Activated naive CD4-positive, alpha-beta T cell (primary cell): ENCODE measurements around the gene STBD1.
"Not testable (repeated sequence)": the region's sequence is repeated elsewhere in the genome, so short reads cannot be mapped to it uniquely, and the experiment has no call there.

Experiments
- DNase-seq, 4 experiments: peaks; one replicate each; lab custom pipeline; 2025; lab: John Stamatoyannopoulos, UW

Gene STBD1

GRCh38 chr4:76325072-76325471, 18.5 kb downstream of the STBD1 start:
- DNase-seq = no peak

- no peak for DNase-seq
Measured at GRCh38 chr4:76326515-76326914, 20.0 kb downstream of the STBD1 start.

- DNase-seq = no peak
Measured at GRCh38 chr4:76334885-76335284, 28.4 kb downstream of the STBD1 start.

GRCh38 chr4:76339364-76339763, 32.8 kb downstream of the STBD1 start:
- DNase-seq = no peak

- no peak for DNase-seq
Measured at GRCh38 chr4:76341063-76341462, 34.5 kb downstream of the STBD1 start.

- DNase-seq = no peak
Measured at GRCh38 chr4:76342191-76342590, 35.7 kb downstream of the STBD1 start.

- no peak for DNase-seq
Measured at GRCh38 chr4:76342803-76343202, 36.3 kb downstream of the STBD1 start.

- no peak for DNase-seq
Measured at GRCh38 chr4:76354517-76355473, 48.3 kb downstream of the STBD1 start.

GRCh38 chr4:76357981-76358380, 51.4 kb downstream of the STBD1 start:
- DNase-seq = no peak

- DNase-seq = not testable (repeated sequence)
Measured at GRCh38 chr4:76359881-76360466, 53.4 kb downstream of the STBD1 start.
